NCI-H1436 treated with DMSO at 0.1 percent for 48 hours (cell line): Measurements from ENCODE around the gene PLET1.

Experiments
- DNase-seq: peaks from one replicate; lab custom pipeline; 2025; lab: John Stamatoyannopoulos, UW

The PLET1 gene

DNA sequence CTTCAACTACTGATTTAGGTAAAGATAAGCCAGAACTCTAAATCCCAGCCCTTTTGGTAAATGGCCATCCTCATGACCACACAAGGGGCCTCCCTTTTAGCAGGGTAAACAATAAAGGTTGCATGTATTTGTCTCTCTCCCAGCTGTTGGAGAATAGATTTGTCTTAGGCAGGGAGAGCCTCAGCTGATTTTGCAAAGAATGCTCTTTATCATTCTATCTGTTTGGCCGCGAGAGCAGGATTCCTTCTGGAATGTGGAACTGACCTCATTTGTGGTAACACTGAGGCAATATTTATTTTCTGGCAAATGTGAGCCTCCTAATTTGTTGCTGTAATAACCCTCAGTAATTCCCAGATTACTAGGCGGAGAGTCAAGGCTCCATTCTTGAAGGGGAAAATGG lies 19.2 kb downstream of the PLET1 start:
- DNase-seq = no peak

DNA sequence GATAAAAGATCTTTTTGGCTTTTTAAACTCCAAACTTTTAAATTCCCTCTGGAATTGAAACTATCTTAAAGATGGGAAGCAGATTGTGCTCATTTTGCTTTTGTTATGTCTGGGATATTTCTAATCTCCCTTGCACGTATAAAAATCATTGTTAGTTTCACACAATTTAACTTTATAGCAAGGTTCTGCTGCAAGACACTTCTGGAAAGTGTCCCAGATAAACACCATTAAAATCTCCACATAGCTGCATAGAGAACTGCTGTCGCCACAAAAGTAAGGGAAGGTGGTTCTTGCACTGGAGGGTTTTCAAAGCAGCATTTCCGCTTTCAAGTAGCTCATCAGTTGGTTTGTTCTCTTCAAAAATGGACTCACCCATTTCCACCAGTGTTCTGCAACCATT lies 22.6 kb downstream of the PLET1 start:
- no peak for DNase-seq

GRCh38 chr11:112237451-112237850 lies 23.2 kb downstream of the PLET1 start:
- DNase-seq = no peak

- DNase-seq = no peak
Observed at GRCh38 chr11:112235750-112236390, 24.8 kb downstream of the PLET1 start.

GRCh38 chr11:112231952-112232351 lies 28.7 kb downstream of the PLET1 start:
- no peak for DNase-seq

DNA sequence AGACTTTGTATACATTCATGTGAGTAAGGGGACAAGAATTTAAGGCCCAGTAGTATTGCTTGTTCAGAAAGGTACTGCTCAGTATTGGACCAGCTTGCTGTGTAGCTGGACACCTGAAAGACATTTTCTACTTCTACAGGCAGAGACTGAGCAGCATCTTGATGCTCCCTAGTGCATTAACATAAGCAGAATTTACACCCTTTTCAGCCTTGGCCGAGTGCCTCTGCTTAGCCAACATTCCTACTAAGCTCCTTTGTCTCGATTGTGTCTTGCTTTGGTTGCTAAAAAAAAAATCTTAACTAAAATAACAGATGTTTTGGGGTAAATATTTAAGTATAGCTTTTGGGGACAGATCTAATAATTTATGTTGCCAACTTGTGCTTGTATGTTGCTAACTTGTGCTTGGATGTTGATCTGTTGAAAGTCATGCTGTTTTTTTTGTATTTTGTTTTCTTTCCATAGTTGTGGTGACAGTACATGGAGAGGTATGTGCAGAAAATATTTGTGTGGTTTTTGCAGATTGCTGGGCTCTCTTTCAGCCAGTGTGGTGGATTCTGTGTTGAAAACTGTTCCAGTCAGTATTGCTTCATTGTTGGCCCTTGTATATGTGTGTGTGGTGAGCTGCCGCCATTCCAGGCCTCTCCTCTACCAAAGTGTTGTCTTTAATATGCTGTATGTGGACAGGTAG lies 30.8 kb downstream of the PLET1 start:
- DNase-seq = no peak

DNA sequence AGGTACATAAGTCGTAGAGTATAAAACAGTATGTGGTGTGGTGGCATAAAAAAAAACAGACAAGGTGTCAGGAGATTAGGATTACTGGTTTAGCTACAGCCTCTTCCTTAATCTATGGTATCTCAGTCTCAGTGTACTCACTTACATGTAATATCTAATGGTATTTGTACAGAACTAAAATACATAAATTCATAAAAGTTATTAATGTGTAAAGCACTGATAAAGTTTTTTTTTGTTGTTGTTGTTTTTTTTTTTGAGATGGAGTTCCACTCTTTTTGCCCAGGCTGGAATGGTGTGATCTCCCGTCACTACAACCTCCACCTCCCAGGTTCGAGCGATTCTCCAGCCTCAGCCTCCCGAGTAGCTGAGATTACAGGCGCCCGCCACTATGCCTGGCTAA lies 31.5 kb downstream of the PLET1 start:
- DNase-seq = no peak

DNA sequence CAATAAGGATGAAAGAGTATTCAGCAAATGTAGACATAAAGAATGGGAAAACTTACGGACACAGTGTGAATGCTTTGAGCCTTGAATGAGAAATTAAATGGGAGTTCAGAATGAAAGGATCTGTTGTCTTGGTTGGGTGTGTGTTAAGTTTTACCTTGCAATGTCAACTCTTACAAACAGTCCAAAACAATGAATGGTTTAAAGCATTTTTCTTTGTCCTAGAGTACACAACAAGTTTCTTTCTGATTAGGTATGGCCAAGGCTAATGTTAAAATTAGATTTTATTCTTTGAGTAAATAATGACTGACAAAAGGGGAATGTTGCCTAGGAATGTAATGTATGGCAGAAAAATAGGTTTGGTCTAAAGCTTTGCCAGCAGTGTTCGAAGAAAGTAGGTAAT lies 32.0 kb downstream of the PLET1 start:
- no peak for DNase-seq

DNA sequence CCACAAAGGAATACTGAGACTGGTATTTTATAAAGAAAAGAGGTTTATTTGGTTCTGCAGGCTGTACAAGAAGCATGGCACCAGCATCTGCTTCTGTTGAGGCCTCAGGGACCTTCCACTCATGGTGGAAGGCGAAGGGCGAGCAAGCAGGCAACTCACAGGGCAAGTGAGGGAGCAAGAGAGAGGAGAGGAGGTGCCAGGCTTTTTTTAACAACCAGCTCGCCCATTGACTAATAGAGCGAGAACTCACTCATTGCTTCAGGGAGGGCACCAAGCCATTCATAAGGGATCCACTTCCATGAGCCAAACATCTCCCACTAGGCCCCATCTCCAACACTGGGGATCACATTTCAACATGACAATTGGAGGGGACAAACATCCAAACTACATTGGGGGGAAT lies 33.2 kb downstream of the PLET1 start:
- DNase-seq = no peak

DNA sequence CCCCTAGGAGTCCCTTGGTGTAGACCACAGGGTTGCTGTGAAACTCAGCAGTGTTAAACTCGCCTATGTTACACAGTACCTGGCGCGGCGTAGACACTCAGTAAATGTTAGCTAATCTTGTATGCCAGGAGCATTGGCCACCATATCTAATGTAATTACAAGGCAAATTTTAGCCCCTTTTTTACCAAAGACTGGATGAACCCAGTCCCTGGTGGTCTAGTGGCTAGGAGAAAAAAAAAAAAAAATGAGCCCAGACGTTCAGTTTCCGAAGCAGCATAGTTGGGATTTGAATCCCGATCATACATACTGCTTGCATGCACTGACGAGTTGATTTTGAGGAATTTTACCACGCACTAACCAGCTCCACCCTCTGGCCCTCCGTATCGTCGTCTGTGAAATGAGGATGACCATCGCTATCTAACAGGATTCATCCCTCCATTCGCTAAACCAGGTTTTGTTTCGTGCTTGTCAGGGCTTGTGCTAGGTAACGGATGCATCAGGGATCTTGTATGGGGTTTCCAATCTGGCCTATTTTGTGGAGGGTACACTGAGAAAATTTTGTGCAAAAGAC lies 33.7 kb downstream of the PLET1 start:
- no peak for DNase-seq

- peak; percentile 31 for DNase-seq
Observed at GRCh38 chr11:112226062-112226830, 34.4 kb downstream of the PLET1 start, which contains the start of gene PTS. Gene PTS, plus strand, starts transcription at chr11:112226428. Its CDS starts 16 bp downstream, at chr11:112226444.

DNA sequence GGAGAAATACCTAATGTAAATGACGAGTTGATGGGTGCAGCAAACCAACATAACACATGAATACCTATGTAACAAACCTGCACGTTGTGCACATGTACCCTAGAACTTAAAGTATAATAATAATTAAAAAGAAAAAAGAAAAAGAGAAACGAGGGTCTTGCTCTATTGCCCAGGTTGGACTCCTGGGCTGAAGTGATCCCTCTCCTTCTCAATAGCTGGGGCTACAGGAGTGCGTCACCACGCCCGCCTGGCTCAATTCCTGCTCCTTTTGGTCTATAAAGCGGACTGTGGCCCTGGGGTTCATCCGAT lies 35.0 kb downstream of the PLET1 start:
- DNase-seq = no peak

GRCh38 chr11:112223754-112224532 lies 36.7 kb downstream of the PLET1 start:
- no peak for DNase-seq

DNA sequence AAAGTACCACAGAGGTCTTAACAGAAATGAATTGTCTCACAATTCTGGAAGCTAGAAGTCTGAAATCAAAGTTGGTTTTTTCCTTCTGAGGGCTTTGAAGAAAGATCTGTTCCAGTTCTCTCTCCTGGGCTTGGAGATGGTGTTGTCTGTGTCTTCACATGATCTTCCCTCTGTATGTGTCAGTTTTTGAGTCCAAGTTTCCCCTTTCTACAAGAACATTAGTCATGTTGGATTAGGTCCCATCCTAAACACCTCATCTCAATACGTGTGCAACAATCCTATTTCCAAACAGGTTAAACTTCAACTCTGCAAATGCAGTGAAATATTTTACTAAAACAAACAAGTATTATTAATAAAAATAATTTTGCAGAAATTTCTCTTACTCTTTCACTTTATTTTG lies 37.5 kb downstream of the PLET1 start:
- no peak for DNase-seq

- DNase-seq = no peak
Observed at GRCh38 chr11:112222303-112222702, 38.4 kb downstream of the PLET1 start.

GRCh38 chr11:112221274-112221835 lies 39.3 kb downstream of the PLET1 start:
- no peak for DNase-seq

- peak; percentile 57 for DNase-seq
Observed at GRCh38 chr11:112219476-112220232, 41.0 kb downstream of the PLET1 start.

DNA sequence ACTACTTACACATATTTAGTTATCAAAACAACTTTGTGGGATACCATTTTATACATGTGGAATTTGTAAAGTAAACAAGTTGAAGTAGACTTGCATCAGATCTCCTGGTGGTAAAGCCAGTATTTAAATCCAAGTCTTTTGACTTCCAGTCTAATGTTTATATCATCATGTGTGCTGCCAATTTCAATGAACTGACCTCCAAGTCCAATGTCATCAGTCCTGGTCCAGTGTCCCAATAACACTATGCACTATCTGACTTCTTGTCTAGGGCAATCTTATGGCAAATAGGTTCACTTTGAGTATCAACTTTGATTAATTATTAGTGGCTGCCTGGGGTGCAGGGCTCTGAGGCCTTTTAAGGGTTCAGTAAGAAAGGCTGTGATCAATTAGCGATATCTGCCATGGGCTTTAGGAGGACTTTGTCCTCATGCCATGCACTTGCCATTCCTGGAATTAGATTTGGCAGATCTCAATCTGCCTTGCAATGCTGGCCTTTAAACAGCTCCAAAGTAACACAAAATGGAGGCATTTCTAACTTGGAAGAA lies 44.0 kb downstream of the PLET1 start:
- DNase-seq = no peak

DNA sequence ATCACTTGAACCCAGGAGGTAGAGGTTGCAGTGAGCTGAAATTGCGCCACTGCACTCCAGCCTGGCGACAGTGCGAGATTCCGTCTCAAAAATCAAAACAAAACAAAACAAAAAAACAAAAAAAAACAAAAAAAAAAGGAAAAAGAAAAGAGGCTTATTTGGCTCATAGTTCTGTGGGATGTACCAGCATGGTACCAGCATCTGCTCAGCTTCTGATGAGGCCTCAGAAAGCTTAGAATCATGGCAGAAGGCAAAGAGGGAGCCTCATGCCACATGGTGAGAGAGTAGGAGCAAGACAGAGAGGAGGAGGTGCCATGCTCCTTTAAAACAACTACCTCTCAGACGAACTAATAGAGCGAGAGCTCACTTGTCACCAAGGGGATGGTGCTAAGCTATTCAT lies 45.0 kb downstream of the PLET1 start:
- no peak for DNase-seq

DNA sequence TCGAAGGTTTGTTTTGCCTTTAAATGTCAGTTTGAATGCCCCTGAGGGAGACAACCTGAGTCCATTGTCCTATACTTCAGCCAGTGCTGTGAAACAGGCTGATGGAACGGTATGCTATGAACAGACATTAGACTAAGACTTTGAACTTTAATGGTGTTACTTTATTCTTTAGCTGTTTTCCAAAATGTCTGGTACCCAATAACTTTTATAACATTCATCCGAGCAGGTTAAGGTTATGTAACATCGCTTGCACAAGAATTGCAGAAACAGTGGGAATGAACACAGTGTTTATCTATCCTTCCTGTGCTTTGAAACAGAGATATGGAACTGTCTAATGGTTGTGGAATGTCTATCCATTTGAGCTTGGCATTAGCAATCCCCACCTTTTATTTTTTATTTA lies 46.9 kb downstream of the PLET1 start:
- DNase-seq = no peak

DNA sequence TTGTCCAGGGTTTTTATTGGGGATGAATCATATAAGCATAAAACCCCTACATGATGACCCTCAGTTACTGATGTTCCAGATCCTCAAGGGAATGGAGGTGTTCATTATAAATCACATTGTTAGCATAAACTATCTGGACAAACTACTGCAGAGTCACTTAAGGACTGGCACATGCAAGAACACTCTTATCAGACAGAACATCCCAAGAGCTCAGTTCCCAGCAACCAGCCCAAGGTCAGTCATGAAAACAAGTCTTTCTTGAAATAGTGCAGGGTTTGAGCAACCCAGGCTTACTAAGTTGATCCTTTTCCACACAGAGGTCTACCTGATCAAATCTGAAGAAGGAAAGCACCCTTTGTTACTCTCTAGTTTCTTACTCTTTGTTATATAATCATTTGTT lies 48.0 kb downstream of the PLET1 start:
- no peak for DNase-seq
